Limb (tissue), 2 donors: ENCODE data around the gene WDR46.
A peak's percentile ranks its signal among the peaks of the same experiment; 100 is the strongest.

ENCODE experiments used
- DNase-seq, 2 donors: peaks; one replicate each; pipeline ENCODE4 v3.0.0-alpha.2; 2016; ENCODE audit errors: extremely low spot score in 2 of 2

WDR46 gene, protein sequence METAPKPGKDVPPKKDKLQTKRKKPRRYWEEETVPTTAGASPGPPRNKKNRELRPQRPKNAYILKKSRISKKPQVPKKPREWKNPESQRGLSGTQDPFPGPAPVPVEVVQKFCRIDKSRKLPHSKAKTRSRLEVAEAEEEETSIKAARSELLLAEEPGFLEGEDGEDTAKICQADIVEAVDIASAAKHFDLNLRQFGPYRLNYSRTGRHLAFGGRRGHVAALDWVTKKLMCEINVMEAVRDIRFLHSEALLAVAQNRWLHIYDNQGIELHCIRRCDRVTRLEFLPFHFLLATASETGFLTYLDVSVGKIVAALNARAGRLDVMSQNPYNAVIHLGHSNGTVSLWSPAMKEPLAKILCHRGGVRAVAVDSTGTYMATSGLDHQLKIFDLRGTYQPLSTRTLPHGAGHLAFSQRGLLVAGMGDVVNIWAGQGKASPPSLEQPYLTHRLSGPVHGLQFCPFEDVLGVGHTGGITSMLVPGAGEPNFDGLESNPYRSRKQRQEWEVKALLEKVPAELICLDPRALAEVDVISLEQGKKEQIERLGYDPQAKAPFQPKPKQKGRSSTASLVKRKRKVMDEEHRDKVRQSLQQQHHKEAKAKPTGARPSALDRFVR

DNA sequence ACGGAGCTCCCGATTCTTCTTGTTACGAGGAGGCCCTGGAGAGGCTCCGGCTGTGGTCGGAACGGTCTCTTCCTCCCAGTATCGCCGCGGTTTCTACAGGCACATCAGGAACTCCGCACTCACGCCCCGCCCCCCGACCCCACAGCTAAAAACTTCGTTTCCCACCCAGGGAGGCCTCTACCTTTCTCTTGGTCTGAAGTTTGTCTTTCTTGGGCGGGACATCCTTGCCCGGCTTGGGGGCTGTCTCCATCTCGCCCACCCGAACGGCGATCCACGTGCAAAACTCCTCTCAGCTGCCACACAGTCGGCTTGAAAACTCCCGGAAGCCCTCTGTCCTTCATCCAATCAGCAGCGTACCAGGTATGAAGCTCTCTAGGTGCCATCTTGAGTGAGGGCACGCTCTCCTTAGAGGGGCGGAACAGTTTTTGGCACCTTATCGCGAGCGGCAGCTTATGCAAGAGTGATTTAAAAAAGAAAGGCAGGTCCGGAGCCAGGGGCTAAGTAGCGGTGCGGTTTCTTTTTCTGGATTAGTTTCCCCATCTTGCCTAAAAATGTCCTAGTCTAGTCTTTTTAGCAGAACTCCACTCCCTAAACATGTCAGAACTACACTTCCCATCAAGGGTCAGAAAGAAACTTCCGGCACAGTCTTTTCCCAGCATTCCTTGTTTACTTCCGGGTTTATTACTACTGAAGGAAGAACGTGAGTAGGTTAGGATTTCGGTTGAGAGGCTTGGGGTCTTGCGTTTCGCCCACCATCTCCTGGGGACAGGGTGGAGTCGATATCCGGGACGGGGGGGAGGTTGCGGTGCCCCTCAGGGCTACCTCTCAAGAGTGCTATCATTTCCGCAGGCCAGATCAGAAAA is at the start of gene WDR46, which contains the start of gene PFDN6:
WDR46 (minus strand) TSS at position 319 of the 863 bp plus-strand sequence; CDS start at position 250, 69 bp downstream.
PFDN6 (plus strand) TSS at position 681 of the 863 bp plus-strand sequence. CDS start 256 bp downstream, outside the sequence.
- peak; percentile 87 to 97 for DNase-seq

DNA sequence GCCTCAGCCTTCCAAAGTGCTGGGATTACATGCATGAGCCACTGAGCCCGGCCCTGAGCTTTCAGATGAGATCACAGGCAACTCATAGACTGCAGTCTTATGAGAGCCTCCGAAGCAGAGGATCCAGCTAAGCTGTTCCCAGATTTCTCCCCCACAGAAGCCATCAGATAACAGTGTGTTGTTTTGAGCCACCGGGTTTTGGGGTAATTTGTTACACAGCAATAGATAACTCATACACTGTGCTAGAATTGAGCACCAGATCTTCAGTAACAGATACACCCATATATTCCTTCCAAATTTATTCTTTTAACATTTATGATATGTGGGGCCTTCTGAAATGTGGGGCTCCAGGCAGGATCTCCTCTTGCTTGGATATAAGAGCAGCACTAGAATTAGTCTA is 47.5 kb upstream of the WDR46 start:
- no peak for DNase-seq

DNA sequence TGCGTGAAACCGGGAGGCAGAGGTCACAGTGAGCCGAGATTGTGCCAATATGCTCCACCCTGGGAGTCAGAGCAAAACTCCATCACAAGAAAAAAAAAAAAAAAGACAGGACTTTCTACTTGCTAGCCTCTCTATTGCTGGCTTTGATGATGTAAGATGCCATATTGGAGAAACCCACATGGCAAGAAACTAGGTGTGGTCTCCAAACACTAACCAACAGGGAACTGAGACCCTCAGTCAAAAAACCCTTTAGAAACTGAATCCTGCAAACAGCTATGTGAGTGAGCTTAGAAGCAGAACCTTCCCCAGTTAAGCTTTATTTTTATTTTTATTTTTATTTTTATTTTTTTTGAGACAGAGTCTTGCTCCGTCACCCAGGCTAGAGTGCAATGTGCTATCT is 46.9 kb upstream of the WDR46 start:
- no peak for DNase-seq

DNA sequence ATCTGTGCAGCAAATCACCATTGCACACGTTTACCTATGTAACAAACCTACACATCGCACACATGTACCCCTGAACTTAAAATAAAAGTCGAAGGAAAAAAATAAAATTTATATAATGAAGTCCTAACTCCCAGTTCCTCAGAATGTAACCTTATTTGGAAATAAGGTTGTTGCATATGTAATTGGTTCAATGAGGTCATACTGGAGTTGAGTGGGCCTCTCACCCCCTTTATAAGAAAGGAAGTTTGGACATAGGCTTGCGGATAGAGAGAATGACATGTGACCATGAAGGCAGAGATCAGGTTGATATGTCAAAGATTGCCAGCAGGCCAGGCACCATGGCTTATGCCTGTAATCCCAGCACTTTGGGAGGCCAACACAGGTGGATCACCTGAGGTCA is 44.6 kb upstream of the WDR46 start:
- no peak for DNase-seq

DNA sequence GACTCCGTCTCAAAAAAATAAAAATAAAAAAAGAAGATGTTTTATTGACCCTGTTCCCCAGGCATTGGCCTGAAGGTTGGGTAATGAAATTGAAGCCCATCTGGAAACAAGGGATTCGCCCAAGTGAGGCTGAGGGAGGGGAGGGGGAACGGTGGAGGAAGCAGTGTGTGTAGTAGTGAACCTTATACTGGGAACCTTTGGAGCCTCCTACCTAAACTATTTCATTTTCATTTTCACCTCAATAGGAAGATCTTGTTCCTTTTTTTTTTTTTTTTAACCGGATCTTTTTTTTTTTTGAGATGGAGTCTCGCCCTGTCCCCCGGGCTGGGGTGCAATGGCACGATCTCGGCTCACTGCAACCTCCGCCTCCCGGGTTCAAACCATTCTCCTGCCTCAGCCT is 41.7 kb upstream of the WDR46 start:
- DNase-seq: no peak

DNA sequence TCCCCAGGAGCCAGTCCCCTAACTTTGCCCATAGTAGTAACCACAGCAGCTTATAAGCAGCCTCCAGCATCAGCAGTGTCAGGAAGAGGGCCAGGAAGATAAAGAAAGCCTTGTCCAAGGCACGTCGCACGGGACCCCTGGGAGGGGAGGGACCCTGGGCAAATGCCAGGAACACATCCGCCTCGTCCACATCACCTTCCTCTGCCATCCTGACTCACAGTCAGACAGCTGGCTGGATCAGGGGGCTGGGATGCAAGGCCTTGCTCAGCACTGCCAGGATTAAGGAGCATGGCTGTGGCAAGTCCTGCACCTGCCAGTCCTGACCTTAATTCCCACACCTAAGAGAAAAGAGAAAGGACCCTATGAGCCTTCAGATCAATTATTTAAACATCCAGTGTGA is 40.0 kb upstream of the WDR46 start:
- no peak for DNase-seq

DNA sequence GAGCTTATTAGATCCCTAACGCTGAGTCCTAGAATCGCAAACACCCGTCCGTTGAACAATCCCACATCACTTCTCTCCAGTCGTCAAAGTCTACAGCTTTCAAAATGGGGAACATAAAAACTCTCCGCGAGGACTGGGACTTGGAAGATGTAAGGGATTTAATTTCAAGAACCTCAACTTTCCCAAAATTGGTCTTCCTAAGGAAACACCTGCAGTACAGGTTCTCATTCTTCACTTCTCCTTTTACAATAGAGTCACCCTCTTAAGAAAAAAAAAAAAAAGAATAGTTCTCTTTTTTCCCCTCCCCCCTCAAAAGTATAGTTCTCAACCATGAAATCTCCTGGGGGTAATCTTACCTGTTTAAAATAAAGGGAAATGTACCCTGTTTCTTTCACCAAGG is 35.1 kb upstream of the WDR46 start:
- no peak for DNase-seq

DNA sequence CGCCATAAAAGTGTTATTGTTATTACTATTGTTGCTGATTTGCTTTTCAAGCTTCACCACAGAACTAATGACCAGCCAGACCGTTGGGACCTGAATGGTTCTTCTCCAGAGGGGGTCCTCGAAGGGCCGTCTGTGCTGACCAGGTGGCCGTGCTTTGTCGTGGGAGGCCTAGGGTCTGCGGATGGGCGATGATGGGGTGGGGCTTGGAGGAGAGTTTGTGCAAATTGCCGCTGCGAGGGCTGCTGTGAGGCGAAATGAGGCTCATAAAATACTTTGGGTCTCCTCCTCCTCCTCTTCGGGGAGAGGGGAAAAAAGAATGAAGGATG is 34.5 kb upstream of the WDR46 start:
- DNase-seq: no peak

DNA sequence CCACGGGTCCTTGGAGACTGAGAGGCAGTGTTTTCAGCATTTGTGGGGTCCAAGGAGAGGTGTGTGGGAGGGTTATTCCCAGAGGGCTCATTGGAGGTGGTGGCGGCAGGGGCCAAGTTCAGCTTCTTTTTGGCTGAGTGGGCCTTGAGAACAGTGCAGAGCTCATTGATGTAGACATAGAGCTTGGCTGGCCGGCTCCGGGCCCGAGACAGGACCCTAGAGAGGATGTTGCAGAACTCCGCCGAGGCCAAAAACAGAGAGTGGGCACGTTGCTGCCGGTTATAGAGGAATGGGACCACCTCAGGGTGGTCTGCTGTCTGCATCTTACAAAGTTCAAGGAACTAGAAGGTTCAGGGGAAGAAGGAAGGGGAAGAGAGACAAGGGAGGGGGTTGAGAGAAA is 32.2 kb upstream of the WDR46 start:
- no peak for DNase-seq

DNA sequence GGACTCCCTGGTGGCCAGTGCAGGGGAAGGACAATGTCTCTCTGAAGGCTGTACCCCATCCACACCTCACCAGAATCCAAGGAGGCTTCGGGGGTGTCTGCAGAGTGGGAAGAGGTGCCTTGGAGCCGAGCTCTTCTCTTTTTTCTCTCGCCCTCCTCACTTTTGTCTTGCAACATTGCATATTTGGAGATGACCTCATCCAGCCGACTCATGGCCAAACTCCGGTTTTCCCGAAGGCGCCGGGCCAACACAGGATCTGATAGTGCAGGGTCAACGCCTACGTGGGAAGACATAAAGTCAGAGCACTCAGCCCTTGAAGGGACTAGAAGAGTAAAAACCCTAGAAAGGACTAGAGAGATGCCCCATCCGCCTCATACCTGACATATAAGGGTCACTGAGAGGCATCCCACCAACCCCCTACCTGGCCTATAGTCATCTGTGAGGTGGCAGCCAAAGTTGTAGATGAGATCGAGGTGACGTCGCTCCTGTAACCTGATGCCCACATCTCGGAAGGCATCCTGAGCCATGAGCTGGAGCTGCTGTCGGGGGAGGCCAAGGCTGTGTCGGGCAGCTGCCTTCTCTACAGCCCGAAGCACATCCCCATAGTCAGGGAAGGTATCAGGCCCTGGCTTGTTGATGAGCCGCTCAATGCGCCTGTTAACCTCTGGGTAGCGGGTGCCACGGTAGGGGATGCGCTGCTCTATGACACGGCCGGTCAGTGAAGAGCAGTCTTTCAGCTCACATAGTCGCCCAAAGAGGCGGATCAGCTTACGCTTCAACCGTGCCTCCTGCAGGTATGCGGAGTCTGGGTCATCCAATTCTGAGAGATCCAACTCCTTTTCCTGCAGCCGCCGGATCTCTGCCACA is 31.5 kb upstream of the WDR46 start:
- DNase-seq: peak in 1 of 2 donors; percentile 23

DNA sequence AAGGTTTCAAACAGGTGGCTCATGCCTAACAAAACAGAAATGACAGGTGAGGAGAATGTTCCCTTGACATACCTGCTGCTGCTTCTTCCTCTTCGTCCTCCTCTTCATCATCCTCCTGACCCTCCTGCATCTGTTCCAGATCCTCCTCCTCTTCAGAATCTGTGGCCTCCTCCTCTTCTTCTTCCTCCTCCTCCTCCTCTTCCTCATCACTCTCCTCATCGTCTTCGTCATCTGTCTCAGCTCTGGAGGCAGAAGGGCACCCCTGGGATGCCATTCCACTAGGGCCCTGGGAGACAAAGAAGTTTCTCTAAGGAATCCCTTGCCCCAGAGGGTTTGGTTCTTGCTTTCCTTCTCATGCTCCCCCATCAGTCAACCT is 30.9 kb upstream of the WDR46 start:
- DNase-seq: no peak

DNA sequence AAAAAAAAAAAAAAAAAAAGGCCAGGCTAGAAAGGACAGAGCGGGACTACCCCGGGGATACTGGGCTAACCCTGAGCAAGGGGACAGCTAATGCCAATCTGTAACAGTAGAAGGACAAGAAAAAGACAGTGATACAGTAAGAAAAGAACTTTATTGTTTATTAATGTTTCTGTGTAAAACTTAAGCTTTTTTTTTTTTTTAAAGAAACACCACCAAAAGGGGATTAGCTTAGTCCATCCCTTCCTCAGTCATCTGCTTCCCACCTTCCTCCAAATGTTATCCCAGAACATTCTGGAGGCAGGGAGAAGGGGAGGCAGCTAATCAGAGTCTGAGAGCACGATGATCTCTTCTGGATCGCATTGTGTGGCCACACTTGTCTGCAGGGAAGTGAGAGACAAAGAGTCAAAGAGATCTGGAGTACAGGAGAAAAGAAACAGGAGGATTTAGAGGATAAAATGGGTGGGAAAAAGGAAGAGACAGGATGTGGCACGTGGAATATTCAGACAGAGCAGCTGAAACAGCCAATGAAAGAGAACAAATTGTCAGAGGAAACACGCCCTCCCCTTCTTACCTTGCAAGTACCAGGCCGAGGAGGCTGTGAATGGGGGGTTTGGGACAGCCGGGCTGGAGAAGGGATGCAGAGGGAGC is 29.5 kb upstream of the WDR46 start:
- no peak for DNase-seq

DNA sequence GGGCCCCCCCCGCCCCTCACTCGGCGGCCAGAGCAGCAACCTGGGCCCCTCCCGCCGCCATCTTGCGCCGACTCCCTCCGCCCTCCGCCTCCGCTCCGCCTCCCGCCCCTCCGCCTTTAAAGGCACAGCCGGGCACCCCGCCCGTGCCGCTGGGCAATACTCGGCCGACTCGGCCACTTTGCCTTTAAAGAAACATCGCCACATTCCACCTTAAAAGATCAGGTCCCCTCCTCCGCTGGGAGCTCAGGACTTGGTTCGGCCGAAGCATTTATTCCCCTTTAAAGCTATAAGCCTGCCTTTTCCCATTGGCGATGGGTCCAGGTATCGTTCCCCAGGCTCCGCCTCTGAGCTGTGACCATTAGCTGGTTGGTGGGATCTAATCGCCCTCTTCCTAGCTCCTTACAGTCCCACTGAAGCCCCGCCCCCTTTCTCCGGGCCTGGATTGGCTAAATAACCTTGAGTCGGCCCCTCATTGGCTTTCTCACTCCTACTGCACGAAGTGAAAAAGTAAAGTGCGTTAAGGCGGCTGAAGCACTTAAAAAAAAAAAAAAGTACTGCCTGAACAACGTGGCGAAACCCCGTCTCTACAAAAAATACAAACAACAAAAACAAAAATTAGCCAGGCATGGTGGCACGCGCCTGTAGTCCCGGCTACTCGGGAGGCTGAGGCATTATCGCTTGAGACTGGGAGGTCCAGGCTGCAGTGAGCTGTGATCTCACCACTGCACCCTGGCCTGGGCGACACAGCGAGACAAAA is 28.8 kb upstream of the WDR46 start, which contains the start of gene ZBTB22:
ZBTB22 (minus strand) TSS at position 76 of the 757 bp plus-strand sequence. CDS start 828 bp downstream, outside the sequence.
- peak; percentile 97 to 98 for DNase-seq

DNA sequence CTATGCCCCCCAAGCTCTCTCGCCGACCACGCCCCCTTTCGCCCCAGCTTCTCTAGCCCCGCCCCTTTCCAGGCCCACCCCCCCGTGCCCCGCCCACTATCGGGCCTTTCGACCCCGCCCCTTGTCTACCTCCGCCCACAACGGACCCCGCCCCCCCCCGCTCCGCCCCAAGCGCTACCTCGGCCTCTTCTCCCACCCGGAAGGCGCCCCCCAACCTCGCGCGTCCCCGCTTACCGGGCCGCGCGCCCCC is 28.3 kb upstream of the WDR46 start:
- DNase-seq: no peak

DNA sequence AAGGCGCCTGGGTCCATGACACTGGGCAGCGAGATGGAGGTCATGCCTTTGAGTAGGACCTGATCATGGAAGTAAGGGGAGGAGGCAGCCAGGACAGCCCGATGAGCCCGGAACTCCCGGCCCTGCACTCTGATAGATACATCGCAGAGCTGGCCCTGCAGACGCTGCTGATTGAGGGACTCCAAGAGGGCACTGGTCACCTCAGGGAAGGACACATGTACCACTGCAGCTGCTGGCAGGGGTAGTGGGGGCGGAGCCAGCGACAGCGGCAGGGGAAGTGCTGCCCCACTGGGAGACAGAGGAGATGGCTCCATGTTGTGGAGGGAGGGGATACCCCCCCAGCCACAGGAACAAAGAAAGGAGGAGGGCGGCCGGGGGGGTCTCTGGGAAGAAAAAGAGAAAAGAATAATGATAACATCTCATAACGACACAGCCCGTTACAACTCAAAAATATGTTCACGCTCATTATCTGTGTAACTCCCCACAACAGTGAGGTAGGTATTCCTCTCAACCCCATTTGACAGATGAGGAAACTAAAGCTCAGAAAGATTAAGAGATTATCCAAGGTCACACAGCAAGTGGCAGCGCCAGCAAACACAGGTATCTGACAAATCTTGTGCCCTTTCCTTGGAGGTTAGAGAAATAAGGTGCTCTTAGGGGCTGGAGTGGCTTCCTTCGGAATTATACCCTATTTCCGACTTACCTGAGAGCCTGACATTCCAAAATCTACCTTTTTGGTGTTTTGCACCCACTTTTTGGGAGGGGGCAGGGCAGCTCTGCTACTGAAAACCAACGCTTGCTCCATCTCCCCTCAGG is 27.8 kb upstream of the WDR46 start:
- peak in 1 of 2 donors; percentile 40 for DNase-seq

DNA sequence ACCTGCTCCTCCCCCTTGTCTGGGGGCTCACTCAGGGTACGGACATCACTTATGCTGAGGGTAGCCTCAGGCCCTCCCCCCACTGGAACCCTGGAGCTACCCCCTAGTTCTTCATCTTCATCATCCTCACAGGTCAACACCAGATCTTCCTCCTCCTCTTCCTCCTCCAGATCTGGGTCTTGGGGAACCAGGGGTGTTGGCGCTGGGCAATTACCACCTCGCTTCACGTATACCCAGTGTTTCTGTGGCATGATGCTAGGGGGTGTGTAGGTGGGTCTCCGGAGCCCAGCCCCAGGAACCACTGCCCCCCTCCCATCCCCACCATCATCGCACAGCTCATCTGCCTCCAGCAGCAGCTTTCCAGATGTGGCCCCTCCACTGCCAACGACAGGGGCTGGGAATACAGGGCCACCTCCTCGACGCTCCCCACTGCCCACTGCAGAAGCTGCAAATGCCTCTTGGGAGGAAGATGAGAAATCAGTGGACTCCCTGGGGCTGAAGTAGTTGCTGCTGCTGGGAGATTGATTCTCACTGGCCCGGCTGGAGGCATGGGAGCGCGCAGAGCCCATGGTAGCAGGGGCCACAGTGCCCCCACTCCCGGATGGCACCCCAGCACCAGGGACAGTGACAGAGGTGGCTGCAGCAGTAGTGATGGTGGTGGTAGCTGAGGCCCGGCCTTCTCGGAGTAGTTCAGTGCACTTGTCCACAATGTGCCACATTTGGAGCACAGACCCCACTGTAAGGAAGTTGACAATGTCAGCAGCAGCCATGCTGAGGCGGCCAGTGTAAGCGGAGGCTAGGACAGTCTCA is 27.0 kb upstream of the WDR46 start:
- DNase-seq: peak in 1 of 2 donors; percentile 25

DNA sequence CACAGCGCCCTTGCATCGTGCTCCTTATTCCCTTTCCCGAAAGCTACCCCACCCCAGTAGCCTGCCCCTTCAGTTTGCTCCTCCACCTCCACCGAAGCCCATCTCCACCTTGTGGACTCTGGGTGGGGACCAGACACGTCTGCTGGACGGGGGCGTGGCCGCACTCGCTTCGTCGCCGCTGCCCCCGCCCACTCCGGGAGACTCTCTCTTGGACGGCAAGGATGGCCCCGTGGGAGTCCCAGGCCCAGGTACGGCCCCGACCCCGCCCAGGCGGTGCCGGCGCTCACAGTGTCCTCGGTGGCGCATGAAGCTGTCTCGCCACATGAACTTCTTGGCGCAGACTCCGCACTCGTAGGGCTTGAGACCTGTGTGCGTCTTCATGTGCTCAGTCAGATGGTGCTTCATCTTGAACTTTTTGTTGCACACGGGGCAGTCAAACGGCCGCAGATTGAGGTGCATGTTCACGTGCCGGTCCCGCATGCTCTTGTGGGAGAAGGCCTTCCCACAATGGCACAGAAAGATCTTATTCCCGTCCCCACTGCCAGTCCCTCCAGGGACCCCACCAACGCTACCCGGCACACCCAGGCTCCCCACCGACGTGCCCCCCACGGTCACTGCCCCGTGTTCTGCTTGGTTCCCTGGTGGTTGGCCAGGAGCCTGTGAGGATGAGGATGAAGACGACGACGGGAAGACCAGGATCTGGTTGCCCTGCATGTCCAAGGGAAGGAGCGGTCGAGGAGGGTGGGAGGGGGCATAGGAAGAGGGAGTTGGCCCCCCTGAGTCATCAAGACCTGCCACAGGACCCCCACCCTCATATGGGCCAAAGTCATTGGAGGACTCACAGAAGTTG is 26.1 kb upstream of the WDR46 start:
- peak in 1 of 2 donors; percentile 55 for DNase-seq
